Measurements from ENCODE around the gene GZMM.

Gene GZMM

GRCh38 chr19:512547-513365 lies 31.1 kb upstream of the GZMM start:
- no peak for DNase-seq

DNA sequence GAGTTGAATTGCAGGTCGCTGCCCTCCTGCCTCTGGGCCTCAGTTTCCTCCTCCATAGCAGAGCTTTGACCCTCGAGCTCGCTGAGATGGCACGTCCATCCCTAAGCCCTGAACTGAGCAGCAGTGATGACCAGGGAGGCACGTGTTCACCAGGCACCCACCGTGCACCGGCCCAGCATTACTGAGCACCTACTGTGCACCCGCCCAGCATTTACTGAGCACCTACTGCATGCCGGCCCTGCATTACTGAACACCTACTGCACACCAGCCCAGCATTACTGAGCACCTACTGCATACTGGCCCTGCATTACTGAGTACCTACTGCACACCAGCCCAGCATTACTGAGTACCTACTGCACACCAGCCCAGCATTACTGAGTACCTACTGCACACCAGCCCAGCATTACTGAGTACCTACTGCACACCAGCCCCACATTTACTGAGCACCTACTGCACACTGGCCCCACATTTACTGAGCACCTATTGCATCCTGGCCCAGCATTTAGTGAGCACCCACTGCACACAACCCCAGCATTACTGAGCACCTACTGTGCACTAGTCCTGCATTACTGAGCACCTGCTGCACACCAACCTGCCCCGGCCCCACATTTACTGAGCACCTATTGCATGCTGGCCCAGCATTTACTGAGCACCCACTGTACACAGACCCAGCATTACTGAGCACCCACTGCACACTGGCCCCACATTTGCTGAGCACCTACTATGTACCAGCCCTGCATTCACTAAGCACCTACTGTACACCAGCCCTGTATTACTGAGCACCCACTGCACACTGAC lies 30.3 kb upstream of the GZMM start:
- no peak for DNase-seq

- no peak for DNase-seq
Observed at GRCh38 chr19:514166-514663, 29.6 kb upstream of the GZMM start.

DNA sequence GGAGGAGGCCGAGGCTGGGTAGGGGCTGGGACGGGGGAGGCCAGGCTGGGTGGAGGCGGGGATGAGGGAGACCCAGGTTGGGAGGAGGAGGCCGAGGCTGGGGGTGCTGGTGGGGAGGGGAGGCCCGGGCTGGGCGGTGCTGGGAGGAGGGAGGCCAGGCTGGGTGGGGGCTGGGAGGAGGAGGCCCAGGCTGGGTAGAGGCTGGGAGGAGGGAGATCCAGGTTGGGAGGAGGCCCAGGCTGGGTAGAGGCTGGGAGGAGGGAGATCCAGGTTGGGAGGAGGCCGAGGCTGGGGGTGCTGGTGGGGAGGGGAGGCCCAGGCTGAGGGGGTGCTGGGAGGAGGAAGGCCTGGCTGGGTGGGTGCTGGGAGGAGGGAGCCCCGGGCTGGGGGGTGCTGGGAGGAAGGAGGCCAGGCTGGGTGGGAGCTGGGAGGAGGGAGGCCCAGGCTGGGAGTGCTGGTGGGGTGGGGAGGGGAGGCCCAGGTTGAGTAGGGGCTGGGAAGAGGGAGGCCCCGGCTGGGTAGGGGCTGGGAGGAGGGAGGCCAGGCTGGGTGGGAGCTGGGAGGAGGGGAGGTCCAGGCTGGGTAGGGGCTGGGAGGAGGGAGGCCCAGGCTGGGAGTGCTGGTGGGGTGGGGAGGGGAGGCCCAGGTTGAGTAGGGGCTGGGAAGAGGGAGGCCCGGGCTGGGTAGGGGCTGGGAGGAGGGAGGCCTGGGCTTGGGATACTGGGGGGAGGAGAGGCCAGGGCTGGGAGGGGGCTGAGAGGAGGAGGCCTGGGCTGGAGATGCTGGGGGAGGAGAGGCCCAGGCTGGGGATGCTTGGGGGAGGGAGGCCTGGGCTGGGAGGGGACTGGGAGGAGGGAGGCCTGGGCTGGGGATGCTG lies 25.9 kb upstream of the GZMM start:
- DNase-seq = peak; percentile 79

- no peak for DNase-seq
Observed at GRCh38 chr19:518598-519231, 25.1 kb upstream of the GZMM start.

DNA sequence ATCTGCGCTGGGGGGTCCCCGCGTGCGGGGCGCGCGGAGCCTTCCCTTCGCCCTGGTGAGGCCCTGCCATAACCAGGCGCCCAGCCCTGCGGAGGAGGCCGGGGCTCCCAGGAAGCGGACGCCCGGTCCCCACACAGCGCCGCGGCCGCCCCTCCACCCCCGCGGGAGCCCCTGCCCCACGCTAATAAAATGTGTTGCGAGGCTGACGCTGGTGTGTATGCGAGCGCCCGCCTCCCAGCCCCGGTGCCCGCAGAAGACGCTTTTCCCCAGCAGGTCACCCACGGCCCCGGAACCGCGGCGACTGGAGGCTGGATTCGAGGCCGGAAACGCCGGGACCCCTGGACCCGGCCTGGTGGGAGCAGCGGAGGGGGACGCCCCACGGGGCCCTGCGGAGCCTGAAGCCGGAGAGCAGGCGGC lies 24.4 kb upstream of the GZMM start:
- no peak for DNase-seq

DNA sequence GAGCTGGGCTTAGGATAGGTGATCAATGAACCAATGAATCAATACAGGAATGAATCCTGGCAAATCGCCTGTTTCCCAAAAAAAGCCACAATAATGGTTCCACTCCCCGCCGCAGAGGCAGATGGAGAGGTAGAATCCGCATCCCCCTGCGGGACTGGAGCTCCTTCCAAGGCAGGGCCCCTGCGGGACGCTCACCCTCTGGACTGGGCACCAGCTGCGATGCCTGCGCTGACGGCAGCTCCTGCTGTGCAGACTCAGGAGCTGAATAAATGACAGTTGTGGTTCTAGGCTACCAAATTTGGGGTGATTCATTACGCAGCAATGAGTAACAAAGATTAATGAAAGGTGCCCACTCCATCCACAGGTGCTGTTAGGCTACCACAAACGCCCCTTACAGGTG lies 21.1 kb upstream of the GZMM start:
- DNase-seq = no peak

GRCh38 chr19:524062-524674 lies 19.7 kb upstream of the GZMM start:
- peak; percentile 76 for DNase-seq

- DNase-seq = no peak
Observed at GRCh38 chr19:525029-525428, 18.8 kb upstream of the GZMM start.

GRCh38 chr19:525857-526419 lies 17.9 kb upstream of the GZMM start:
- DNase-seq = no peak

GRCh38 chr19:530134-531008 lies 13.5 kb upstream of the GZMM start:
- DNase-seq = no peak

DNA sequence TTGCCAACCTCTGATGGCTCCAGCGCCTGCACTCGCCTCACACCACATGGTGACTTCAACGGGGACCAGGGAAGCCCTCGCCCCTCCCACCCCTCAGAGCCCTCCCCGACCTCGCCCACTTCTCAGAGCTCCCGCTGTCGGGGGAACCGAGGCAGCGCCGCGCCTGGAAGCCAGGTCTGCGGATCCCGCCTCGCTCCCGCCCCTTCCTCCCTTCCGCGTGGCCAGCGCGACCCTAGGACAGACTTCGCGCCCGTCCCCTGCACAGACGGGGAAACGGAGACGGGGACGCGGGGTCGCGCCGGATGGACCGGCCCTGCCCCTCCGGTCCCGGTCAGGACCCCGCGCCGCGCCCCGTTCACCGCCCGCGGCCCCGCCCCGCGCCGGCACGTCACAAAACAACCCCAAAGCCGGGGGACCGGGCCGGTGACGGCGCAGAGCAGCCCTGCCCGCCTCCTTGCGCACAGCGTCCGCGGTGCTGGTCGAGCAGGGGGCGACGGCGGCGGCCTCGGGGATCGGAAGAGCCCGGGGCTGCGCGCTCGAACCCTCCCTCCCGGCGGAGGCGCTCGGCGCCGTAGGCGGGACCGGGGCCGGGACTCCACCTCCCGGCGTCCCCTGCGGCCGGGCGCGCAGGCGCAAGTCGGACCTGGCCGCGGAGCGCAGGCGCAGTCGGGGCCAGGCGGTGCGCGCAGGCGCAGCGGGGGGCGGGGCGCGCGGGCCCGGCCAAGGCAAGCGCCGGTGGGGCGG lies 12.7 kb upstream of the GZMM start:
- peak; percentile 81 for DNase-seq

- no peak for DNase-seq
Observed at GRCh38 chr19:531753-532560, 11.9 kb upstream of the GZMM start, which contains the start of gene CDC34. Gene CDC34 (plus strand): TSS chr19:531760. CDS start chr19:531932, 172 bp downstream.

DNA sequence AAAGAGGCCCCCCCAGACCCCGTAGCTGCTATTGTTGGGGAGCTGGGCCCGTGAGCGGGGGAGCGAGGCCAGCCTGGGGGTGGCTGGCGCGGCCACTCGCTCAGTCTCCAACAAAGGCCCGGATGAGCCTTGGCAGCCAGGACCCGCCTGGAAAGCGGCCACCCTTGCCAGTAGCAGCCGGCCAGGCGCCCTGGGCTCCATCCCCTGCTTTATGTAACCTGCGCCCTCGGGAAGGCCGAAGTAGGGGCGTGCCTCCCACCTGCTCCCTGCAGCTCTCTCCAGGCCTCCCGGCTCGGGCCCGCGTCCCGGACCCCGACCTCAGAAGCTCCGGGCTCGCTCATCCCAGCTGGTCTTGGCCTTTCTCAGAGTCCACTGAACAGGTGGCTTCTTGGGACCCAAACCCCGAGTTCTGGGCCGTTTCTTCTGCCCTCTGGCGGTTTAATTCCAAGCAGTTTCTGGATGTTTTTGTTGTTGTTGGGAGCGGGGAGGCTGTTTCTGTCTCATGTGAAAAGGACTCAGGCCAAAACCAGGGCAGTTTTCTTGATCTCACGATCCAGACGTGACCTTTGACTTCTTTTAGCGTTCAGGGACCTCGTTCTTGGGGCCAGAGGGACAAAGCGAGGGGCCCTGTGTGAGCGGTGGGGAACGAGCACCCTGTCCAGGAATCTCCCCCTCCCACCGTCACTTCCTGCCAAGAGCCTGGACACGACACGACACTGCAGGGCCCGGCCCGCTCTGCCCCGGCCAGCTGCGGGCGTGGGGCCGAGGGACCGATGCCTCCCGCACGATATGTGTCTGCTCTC lies 11.1 kb upstream of the GZMM start:
- DNase-seq = peak; percentile 63

DNA sequence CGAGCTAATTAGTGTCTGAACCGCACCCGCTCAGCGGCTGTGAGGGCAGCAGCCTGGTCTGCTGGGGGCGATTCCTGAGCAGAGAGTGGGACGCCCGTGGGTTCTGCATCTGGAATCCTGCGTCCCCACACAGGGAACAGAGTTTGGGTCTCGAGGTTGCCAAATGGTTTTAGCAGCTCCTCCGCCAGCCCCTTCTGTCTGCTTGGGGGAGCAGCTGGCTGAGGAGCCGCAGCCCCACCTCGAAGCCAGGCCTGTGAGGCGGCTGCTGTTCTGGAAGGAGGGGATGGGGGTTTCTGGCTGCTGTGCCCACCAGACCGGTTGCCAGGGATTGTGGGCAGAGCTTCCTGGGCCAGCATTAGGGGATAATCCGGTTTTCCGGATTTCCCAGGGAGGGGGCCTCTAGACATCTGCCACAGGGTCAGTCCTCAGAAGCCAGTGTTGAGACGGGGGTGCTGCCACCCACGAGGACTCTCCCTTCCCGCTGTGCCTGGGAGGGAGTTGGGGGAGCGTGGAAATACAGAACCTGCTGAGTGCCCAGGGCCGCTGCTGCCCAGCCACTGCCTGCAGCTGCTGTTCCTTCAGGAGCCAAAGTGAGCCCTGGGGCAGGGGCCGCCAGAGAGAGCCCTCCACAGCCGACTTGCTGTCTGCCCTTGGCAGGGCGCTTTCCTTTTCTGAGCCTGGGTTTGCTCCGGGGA lies 10.3 kb upstream of the GZMM start:
- DNase-seq = no peak

DNA sequence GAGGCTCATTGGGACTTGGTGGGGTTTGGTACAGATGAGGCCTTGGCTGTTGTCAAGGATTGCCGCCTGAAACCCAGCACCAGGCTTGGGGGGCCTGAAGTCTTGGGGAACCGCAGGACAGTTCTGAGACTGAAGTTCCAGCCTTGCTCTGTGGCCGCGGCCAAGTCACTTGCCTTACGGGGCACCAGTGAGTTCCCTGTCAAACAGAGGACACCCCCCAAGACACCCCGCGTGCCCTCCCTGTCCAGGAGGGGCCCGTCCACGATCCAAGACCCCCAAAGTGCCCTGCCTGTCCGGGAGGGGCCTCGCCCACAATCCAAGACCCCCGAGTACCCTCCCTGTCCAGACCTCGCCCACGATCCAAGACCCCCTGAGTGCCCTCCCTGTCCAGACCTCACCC lies 9.8 kb upstream of the GZMM start:
- no peak for DNase-seq

Measured in fibroblast of skin of back (primary cell).